Heart right ventricle (tissue), 16 donors: ENCODE measurements around the gene ACAN. TPM values are rescaled to one million over a fixed set of nuclear protein-coding genes. Genes with fewer than 3 reads are reported as not detected.

Source experiments
- ATAC-seq, 8 donors: fragments of 200-7000 bp; cut with Tn5 transposase; one replicate each; pipeline ENCODE4 v1.9.1; 2020; ENCODE audit warnings: mild to moderate bottlenecking in 8 of 8, moderate library complexity in 8 of 8, moderate number of reproducible peaks in 1 of 8
- DNase-seq, 2 donors: peaks; one replicate each; pipeline ENCODE4 v3.0.0-alpha.2; 2020
- H3K27ac ChIP-seq, 10 donors: fragments of 200-600 bp; sonication (generic) in 2 of 10; one replicate each; pipeline versions ENCODE4 v1.5.0 to v1.8.0; 2020 to 2022; ENCODE audit warnings: mild to moderate bottlenecking in 3 of 10
- H3K27me3 ChIP-seq, 7 donors: fragments of 200-600 bp; one replicate each; pipeline ENCODE4 v1.8.0; 2021 to 2022; ENCODE audit warnings: mild to moderate bottlenecking in 2 of 7
- H3K36me3 ChIP-seq, 9 donors: fragments of 200-600 bp; sonication (generic) in 1 of 9; one replicate each; pipeline versions ENCODE4 v1.5.0 to v1.8.0; 2020 to 2022; ENCODE audit warnings: mild to moderate bottlenecking in 2 of 9
- H3K4me1 ChIP-seq, 9 donors: fragments of 200-600 bp; sonication (generic) in 1 of 9; one replicate each; pipeline versions ENCODE4 v1.5.0 to v1.8.0; 2020 to 2022; ENCODE audit warnings: mild to moderate bottlenecking in 4 of 9
- H3K4me3 ChIP-seq, 10 donors: fragments of 200-600 bp; sonication (generic) in 2 of 10; one replicate each; pipeline versions ENCODE4 v1.5.0 to v1.8.0; 2020 to 2022; ENCODE audit warnings: mild to moderate bottlenecking in 7 of 10, moderate library complexity in 2 of 10
- H3K9me3 ChIP-seq, 11 donors: fragments of 200-600 bp in 10 of 11; sonication (generic) in 2 of 11; one replicate each; pipeline versions ENCODE4 v1.5.0 to v1.8.0; 2013 to 2022; ENCODE audit warnings: mild to moderate bottlenecking in 2 of 11, control low read depth in 1 of 11, moderate library complexity in 1 of 11
- WGBS, 2 donors: extraction: QIAGEN DNeasy Blood & Tissue Kit; methylation state at CpG; one replicate each; pipeline ENCODE4 v1.1.7; 2013; ENCODE audit warnings: inconsistent platforms in 1 of 2; 5-methylcytosine and 5-hydroxymethylcytosine counted together
- intact Hi-C, 10 donors: fragments of 100-400 bp; cut with DNase I; formaldehyde crosslinking; loops; one replicate each; pipeline versions ENCODE4 v1.11.1 to v1.14.2; 2022
- polyA plus RNA-seq, 2 donors: library from polyadenylated mRNA; stranded (reverse); fragments of 200-250 nt; gene quantifications; one replicate each; pipeline ENCODE4 v1.2.3, GENCODE V29; 2013
- total RNA-seq, 10 donors: library from RNA; stranded (reverse); fragmentation: NEBNext Ultra II Directional in 3 of 10; extraction: Animal tissue kit (Norgen Biotek cat#: 25700) in 3 of 10; gene quantifications; one replicate each; pipeline versions ENCODE4 v1.2.1 to v1.2.4, GENCODE V29; 2021 to 2023
- TF ChIP-seq, protein P1 (sequence below), 9 donors: fragments of 200-600 bp; sonication (generic) in 2 of 9; IDR thresholded peaks; one replicate each; pipeline versions ENCODE4 v1.5.0 to v1.8.0; 2021 to 2022; ENCODE audit warnings: antibody characterized with exemption in 9 of 9, mild to moderate bottlenecking in 5 of 9, moderate library complexity in 1 of 9
- donor health status: Arrhythmogenic right ventricular cardiomyopathy.
- donor health status: ischemic (EF 13 %, LVEDD 7.1; RV severe dilation, severe dysfunction).
- donor health status: healthy with polysubstance abuse.
- donor health status: DM: no; HTN: yes; CAD: no.
- donor health status: DM: no; HTN: no; CAD: no.
- donor health status: ischemic (EF 25% LVEDD 6.9; RV normal size, moderate dysfunction).
- donor health status: ischemic (EF 25% LVEDD 5.7; RV mildly dilated, moderate dysfunction).
- donor health status: healthy.
- donor health status: DM: yes; HTN: yes; CAD: no.
- donor health status: Ischemic cardiomyopathy.
- donor health status: ischemic (EF 35%, LVEDD 5.7; RV mildly dilated, moderate dysfunction).
- donor health status: nonischemic (EF 11% LVEDD 7.7; RV severe dilation, severe dysfunction).
- donor health status: DM: yes; HTN: yes; CAD: no.
- donor health status: PGD.
- donor health status: ischemic (EF 29% LVEDD 5.4; RV normal size, mild dysfunction).
- donor health status: nonischemic (EF 23%, LVEDD 6.1; RV moderate dilation, normal function).

Gene ACAN
- total and polyA plus RNA-seq, 12 donors, result 0.08 to 0.66 (median 0.19) TPM; not detected in 2

DNA sequence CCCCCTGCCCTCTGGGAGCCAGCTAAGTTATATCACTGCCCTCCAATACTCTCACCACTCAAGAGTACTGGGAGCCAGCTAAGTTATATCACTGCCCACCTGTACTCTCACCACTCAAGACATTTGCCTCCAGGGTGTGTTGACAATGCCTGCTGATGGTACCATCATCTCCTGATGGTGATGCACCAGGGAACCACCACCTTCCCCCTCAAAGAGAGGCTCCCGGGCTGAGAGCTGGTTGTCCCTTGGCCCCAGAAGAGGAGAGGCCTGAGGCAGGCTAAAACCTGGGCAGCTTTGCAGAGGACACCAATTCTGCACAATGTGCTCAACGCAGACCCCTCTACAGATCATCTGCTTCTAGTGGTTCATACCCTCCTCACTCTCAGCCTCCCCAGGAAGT, 99.6 kb downstream of the ACAN start:
- H3K36me3 ChIP-seq, result peaks cover 0 to 86% (median 42%) of the 10 kb centered on the region in 9 donors
- TF ChIP-seq, protein P1, sequence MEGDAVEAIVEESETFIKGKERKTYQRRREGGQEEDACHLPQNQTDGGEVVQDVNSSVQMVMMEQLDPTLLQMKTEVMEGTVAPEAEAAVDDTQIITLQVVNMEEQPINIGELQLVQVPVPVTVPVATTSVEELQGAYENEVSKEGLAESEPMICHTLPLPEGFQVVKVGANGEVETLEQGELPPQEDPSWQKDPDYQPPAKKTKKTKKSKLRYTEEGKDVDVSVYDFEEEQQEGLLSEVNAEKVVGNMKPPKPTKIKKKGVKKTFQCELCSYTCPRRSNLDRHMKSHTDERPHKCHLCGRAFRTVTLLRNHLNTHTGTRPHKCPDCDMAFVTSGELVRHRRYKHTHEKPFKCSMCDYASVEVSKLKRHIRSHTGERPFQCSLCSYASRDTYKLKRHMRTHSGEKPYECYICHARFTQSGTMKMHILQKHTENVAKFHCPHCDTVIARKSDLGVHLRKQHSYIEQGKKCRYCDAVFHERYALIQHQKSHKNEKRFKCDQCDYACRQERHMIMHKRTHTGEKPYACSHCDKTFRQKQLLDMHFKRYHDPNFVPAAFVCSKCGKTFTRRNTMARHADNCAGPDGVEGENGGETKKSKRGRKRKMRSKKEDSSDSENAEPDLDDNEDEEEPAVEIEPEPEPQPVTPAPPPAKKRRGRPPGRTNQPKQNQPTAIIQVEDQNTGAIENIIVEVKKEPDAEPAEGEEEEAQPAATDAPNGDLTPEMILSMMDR (IDR thresholded peaks at IDR 0.05), result no peak
- H3K4me1 ChIP-seq, result peaks cover 21 to 89% (median 43%) of the 10 kb centered on the region in 9 donors
- ATAC-seq (no peak), DNase-seq (no peak)
- intact Hi-C loops, result loop anchor here in 9 of 10 donors (5.0 to 10.0 kb wide), 7 partner anchors 99 to 342 kb away; partner anchors contain the start of gene FANCI (in 1 of the 9)
- H3K9me3 ChIP-seq, result no peaks in the 10 kb centered on the region
- H3K4me3 ChIP-seq, result no peak overlapping the region
- peak overlapping the region in 2 of 10 donors; percentile 14 to 21 for H3K27ac ChIP-seq
- H3K27me3 ChIP-seq, result no peaks in the 10 kb centered on the region
- 69 to 70% methylated on average over 2 of the region's 2 CpGs for WGBS, 2 donors

DNA sequence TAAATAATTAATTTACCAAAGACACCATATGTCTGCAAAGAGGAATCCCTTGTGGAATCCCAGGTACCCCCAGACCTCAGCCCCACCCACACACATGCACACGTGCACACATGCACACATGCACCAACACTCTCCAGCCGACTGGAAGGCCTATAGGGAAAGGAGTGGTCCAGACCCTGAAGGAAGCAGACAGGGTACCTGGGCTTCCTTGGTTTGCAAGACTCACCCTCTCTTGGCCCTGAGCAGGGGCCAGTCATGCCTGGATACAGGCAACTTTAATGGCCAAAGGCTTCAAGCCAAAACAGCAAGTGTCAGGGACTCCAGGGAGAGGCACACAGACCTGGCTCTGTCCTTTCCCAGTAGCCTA, 101.0 kb downstream of the ACAN start:
- 80 to 83% methylated on average over 2 of the region's 2 CpGs for WGBS, 2 donors
- ATAC-seq (no peak), DNase-seq (no peak)
- TF ChIP-seq, protein P1 (IDR thresholded peaks at IDR 0.05), result no peak
- intact Hi-C loops, result loop anchor here (1.0 to 10.0 kb wide), 12 partner anchors 98 to 341 kb away; partner anchors contain the start of gene FANCI (in 1 of the 10)
- Histone ChIP-seq H3K27me3 (no peaks in the 10 kb centered on the region), H3K27ac (peak overlapping the region in 6 of 10 donors; percentile 6 to 93 (median 34)), H3K4me3 (no peak overlapping the region), H3K4me1 (peaks cover 27 to 89% (median 48%) of the 10 kb centered on the region in 9 donors), H3K9me3 (no peaks in the 10 kb centered on the region), H3K36me3 (peaks cover 0 to 90% (median 33%) of the 10 kb centered on the region in 9 donors)

DNA sequence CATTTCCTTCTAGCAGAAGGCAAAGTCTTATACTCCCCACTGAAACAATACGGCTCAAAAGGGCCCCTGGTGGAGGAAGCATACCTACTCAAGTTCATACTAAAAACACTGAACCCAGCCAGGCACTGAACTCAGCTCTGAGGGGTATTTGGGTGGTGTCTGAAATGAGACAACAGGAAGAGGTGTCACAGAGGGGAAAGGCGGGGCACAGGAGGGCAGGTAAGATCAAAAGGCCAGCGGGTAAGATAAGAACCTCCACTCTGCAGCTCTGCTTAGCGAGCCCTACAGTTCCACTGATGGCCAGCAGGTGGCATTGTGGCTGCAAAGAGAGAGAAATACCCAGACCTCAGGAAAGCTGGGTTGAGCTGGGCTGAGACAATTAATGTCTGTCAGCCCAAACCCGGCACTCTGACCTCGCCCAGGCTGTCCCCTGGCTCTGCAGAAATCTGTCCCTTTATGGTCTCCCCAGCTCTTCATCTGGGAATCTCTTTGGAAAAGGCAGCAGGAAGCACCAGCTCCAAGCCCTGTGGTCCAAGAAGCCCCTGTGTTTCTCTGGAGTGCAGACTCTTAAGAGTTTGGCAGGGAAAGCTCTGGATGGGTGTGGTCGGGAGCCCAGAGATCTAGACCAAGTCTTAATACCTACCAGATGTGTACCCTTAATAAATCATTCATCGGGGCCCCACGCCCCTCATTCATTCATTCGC, 101.5 kb downstream of the ACAN start:
- Histone ChIP-seq H3K9me3 (no peaks in the 10 kb centered on the region), H3K4me1 (peaks cover 33 to 91% (median 53%) of the 10 kb centered on the region in 9 donors), H3K4me3 (no peak overlapping the region), H3K27me3 (no peaks in the 10 kb centered on the region), H3K27ac (peak overlapping the region in 8 of 10 donors; percentile 22 to 93 (median 40)), H3K36me3 (peaks cover 0 to 90% (median 30%) of the 10 kb centered on the region in 9 donors)
- WGBS, 2 donors, result 26 to 29% methylated on average over 10 of the region's 10 CpGs
- DNase-seq (peak; percentile 80 to 86), ATAC-seq (peak; percentile 45 to 82 (median 72))
- intact Hi-C loops, result loop anchor here (1.0 to 10.0 kb wide), 12 partner anchors 98 to 340 kb away; partner anchors contain the start of gene FANCI (in 1 of the 10)
- TF ChIP-seq, protein P1 (IDR thresholded peaks at IDR 0.05), result peak; percentile 97 to 100 (median 99)

DNA sequence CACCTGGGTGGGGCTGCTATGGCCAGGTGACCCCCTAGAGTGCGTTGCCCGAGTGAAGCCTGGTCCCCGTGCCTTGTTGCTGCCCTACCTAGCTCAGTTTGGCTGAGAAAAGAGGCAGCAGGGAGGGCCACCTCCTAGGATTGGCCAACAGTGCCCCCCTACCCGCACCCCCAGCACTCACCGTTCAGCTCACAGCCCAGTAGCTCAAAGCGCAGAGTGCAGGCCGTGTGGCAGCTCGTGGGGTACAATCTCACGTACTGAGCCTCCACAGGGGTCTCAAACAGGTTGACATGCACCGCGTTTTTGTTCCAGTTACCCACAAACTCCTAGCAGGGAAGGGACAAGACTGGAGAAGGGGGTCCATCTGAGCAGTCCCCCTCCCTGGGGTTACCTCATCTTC, 102.3 kb downstream of the ACAN start:
- TF ChIP-seq, protein P1 (IDR thresholded peaks at IDR 0.05), result no peak
- no peak overlapping the region for H3K4me3 ChIP-seq
- H3K27me3 ChIP-seq, result no peaks in the 10 kb centered on the region
- DNase-seq (no peak), ATAC-seq (no peak)
- intact Hi-C loops, result loop anchor here in 9 of 10 donors (2.0 to 10.0 kb wide), 7 partner anchors 97 to 339 kb away; partner anchors contain the start of gene FANCI (in 1 of the 9)
- no peaks in the 10 kb centered on the region for H3K9me3 ChIP-seq
- peak overlapping the region in 9 of 10 donors; percentile 22 to 93 (median 35) for H3K27ac ChIP-seq
- H3K4me1 ChIP-seq, result peaks cover 33 to 95% (median 61%) of the 10 kb centered on the region in 9 donors
- WGBS, 2 donors, result 85 to 87% methylated on average over 11 of the region's 11 CpGs
- peaks cover 0 to 88% (median 30%) of the 10 kb centered on the region in 9 donors for H3K36me3 ChIP-seq
